Measurements from ENCODE around the gene LRWD1. TPM values are rescaled to one million over a fixed set of nuclear protein-coding genes. Genes with fewer than 3 reads are reported as not detected.

The LRWD1 gene
- total and polyA plus RNA-seq, 2 of the 13 experiments (the other 11 are each of a cell fraction or from before 2014, with no cell fraction given): 8.5 to 16.3 TPM

DNA sequence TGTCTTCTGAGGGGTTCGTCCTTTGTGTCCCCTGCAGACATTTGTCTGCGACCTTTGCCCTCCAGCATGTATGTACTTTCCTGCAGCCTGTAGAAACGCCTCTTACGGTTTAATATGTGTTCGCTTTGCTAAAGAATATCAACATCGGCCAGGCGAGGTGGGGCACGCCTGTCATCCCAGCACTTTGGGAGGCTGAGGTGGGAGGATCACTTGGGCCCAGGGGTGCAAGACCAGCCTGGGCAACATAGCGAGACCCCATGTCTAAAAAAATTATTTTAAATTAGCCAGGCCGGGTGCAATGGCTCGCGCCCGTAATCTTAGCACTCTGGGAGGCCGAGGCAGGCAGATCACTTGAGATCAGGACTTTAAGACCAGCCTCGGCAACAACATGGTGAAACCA is 15.6 kb upstream of the LRWD1 start:
- Histone ChIP-seq H3K4me3 (replicated peaks in 1 of 3; ENCODE audit: insufficient read depth in 1 of 3, low read depth in 2 of 3, low read length in 3 of 3) (no peak overlapping the region), H3K27me3 (ENCODE audit: control insufficient read depth in 1 of 2, insufficient read depth in 2 of 2, low read length in 2 of 2) (no peaks in the 10 kb centered on the region), H3K27ac (ENCODE audit: extremely low read length, insufficient read depth, low read length) (no peak overlapping the region), H3K36me3 (replicated peaks in 1 of 2; ENCODE audit: control insufficient read depth in 1 of 2, insufficient read depth in 2 of 2, low read length in 2 of 2) (no peaks in the 10 kb centered on the region), H3K9me3 (ENCODE audit: low read length) (no peaks in the 10 kb centered on the region), H3K9ac (ENCODE audit: insufficient read depth, low read depth, low read length) (no peak overlapping the region), H3K4me1 (ENCODE audit: insufficient read depth, low read length) (peaks cover 16% of the 10 kb centered on the region), H4K20me1 (ENCODE audit: insufficient read depth, low read length) (no peaks in the 10 kb centered on the region), H2AFZ (ENCODE audit: low read length) (no peak overlapping the region), H3K4me2 (ENCODE audit: low read depth, low read length) (no peak overlapping the region), H3K79me2 (ENCODE audit: insufficient read depth, low read length) (no peaks in the 10 kb centered on the region)
- TF ChIP-seq MYNN (CRISPR knock-in tag; IDR thresholded peaks at IDR 0.05; ENCODE audit: low read depth): no peak
- TF ChIP-seq, protein P1, sequence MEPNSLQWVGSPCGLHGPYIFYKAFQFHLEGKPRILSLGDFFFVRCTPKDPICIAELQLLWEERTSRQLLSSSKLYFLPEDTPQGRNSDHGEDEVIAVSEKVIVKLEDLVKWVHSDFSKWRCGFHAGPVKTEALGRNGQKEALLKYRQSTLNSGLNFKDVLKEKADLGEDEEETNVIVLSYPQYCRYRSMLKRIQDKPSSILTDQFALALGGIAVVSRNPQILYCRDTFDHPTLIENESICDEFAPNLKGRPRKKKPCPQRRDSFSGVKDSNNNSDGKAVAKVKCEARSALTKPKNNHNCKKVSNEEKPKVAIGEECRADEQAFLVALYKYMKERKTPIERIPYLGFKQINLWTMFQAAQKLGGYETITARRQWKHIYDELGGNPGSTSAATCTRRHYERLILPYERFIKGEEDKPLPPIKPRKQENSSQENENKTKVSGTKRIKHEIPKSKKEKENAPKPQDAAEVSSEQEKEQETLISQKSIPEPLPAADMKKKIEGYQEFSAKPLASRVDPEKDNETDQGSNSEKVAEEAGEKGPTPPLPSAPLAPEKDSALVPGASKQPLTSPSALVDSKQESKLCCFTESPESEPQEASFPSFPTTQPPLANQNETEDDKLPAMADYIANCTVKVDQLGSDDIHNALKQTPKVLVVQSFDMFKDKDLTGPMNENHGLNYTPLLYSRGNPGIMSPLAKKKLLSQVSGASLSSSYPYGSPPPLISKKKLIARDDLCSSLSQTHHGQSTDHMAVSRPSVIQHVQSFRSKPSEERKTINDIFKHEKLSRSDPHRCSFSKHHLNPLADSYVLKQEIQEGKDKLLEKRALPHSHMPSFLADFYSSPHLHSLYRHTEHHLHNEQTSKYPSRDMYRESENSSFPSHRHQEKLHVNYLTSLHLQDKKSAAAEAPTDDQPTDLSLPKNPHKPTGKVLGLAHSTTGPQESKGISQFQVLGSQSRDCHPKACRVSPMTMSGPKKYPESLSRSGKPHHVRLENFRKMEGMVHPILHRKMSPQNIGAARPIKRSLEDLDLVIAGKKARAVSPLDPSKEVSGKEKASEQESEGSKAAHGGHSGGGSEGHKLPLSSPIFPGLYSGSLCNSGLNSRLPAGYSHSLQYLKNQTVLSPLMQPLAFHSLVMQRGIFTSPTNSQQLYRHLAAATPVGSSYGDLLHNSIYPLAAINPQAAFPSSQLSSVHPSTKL (CRISPR knock-in tag; IDR thresholded peaks at IDR 0.05): no peak
- no peak for TF ChIP-seq ZZZ3 (CRISPR knock-in tag; IDR thresholded peaks at IDR 0.05; ENCODE audit: borderline replicate concordance)
- ATAC-seq (no peak), FAIRE-seq (no peak), DNase-seq (ENCODE audit: low spot score) (no peak)
- CTCF ChIA-PET (ENCODE audit: low intra/inter-chr PET ratio, low total read pairs): no interaction called here
- in situ Hi-C loops (cut with HindIII; ENCODE audit: extremely low pct_ligation_motif_present, low pct_unique_long_range_greater_than_20kb): no loop called here
- POLR2A ChIA-PET: no interaction called here
- 88% methylated on average over 15 of the region's 15 CpGs for WGBS (ENCODE audit: low lambda C conversion rate)
- no TSS peak for BruUV-seq (replicated peaks)
- intact Hi-C loops (cut with micrococcal nuclease; ENCODE audit: unreplicated experiment): no loop called here

DNA sequence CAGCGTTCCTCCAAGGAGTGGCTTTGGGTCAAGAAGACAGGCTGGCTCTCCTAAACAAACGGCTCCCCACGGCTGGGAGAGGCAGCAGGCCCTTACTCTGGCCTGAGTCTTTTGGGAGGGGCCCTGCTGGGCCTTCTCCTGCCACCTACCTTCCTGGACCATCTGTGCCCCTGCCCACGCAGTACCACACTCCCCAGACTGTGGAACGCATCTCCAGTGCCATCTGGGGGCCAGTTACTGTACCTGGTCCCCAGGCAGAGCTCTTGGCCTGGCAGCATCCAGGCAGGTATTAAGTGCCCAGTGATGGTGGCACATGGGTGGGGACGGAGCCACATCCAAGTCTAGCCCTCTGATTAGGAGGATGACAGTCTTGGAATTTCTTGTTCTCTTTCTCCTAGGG is 14.5 kb upstream of the LRWD1 start:
- intact Hi-C loops (cut with micrococcal nuclease; ENCODE audit: unreplicated experiment) (no loop called here), in situ Hi-C loops (cut with HindIII; ENCODE audit: extremely low pct_ligation_motif_present, low pct_unique_long_range_greater_than_20kb) (no loop called here)
- H3K9ac ChIP-seq (ENCODE audit: insufficient read depth, low read depth, low read length): no peak overlapping the region
- 0 out of 3 replicates have a peak, but pooled peaks have one; percentile 15 for ATAC-seq
- no peak for FAIRE-seq
- POLR2A ChIA-PET: no interaction called here
- no peak for DNase-seq (ENCODE audit: low spot score)
- H3K27me3 ChIP-seq (ENCODE audit: control insufficient read depth in 1 of 2, insufficient read depth in 2 of 2, low read length in 2 of 2): no peaks in the 10 kb centered on the region
- H3K9me3 ChIP-seq (ENCODE audit: low read length): no peaks in the 10 kb centered on the region
- no peaks in the 10 kb centered on the region for H3K36me3 ChIP-seq (replicated peaks in 1 of 2; ENCODE audit: control insufficient read depth in 1 of 2, insufficient read depth in 2 of 2, low read length in 2 of 2)
- BruUV-seq (replicated peaks): no TSS peak
- H4K20me1 ChIP-seq (ENCODE audit: insufficient read depth, low read length): no peaks in the 10 kb centered on the region
- no peak overlapping the region for H3K27ac ChIP-seq (ENCODE audit: extremely low read length, insufficient read depth, low read length)
- H3K79me2 ChIP-seq (ENCODE audit: insufficient read depth, low read length): no peaks in the 10 kb centered on the region
- no peak overlapping the region for H2AFZ ChIP-seq (ENCODE audit: low read length)
- no peak overlapping the region for H3K4me2 ChIP-seq (ENCODE audit: low read depth, low read length)
- H3K4me1 ChIP-seq (ENCODE audit: insufficient read depth, low read length): peaks cover 16% of the 10 kb centered on the region
- H3K4me3 ChIP-seq (replicated peaks in 1 of 3; ENCODE audit: insufficient read depth in 1 of 3, low read depth in 2 of 3, low read length in 3 of 3): no peak overlapping the region
- WGBS (ENCODE audit: low lambda C conversion rate): 87% methylated on average over 3 of the region's 6 CpGs
- CTCF ChIA-PET (ENCODE audit: low intra/inter-chr PET ratio, low total read pairs): interaction anchor here (0.9 kb wide), 1 partner anchor 46 kb away, joined by 4 read pairs; no protein-coding TSS in a partner anchor
- TF ChIP-seq ZNF484 (CRISPR knock-in tag; IDR thresholded peaks at IDR 0.05; ENCODE audit: borderline replicate concordance, low read depth): no peak
- TF ChIP-seq, protein P2, sequence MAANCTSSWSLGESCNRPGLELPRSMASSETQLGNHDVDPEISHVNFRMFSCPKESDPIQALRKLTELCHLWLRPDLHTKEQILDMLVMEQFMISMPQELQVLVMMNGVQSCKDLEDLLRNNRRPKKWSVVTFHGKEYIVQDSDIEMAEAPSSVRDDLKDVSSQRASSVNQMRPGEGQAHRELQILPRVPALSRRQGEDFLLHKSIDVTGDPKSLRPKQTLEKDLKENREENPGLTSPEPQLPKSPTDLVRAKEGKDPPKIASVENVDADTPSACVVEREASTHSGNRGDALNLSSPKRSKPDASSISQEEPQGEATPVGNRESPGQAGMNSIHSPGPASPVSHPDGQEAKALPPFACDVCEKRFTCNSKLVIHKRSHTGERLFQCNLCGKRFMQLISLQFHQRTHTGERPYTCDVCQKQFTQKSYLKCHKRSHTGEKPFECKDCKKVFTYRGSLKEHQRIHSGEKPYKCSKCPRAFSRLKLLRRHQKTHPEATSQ (CRISPR knock-in tag; IDR thresholded peaks at IDR 0.05; ENCODE audit: borderline replicate concordance): no peak
- TF ChIP-seq, protein P3, sequence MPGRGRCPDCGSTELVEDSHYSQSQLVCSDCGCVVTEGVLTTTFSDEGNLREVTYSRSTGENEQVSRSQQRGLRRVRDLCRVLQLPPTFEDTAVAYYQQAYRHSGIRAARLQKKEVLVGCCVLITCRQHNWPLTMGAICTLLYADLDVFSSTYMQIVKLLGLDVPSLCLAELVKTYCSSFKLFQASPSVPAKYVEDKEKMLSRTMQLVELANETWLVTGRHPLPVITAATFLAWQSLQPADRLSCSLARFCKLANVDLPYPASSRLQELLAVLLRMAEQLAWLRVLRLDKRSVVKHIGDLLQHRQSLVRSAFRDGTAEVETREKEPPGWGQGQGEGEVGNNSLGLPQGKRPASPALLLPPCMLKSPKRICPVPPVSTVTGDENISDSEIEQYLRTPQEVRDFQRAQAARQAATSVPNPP (CRISPR knock-in tag; IDR thresholded peaks at IDR 0.05): no peak
- TF ChIP-seq, protein P4, sequence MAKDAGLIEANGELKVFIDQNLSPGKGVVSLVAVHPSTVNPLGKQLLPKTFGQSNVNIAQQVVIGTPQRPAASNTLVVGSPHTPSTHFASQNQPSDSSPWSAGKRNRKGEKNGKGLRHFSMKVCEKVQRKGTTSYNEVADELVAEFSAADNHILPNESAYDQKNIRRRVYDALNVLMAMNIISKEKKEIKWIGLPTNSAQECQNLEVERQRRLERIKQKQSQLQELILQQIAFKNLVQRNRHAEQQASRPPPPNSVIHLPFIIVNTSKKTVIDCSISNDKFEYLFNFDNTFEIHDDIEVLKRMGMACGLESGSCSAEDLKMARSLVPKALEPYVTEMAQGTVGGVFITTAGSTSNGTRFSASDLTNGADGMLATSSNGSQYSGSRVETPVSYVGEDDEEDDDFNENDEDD (CRISPR knock-in tag; IDR thresholded peaks at IDR 0.05; ENCODE audit: borderline replicate concordance): no peak
- TF ChIP-seq, protein P5, sequence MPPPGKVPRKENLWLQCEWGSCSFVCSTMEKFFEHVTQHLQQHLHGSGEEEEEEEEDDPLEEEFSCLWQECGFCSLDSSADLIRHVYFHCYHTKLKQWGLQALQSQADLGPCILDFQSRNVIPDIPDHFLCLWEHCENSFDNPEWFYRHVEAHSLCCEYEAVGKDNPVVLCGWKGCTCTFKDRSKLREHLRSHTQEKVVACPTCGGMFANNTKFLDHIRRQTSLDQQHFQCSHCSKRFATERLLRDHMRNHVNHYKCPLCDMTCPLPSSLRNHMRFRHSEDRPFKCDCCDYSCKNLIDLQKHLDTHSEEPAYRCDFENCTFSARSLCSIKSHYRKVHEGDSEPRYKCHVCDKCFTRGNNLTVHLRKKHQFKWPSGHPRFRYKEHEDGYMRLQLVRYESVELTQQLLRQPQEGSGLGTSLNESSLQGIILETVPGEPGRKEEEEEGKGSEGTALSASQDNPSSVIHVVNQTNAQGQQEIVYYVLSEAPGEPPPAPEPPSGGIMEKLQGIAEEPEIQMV (CRISPR knock-in tag; IDR thresholded peaks at IDR 0.05; ENCODE audit: low read depth): no peak
